GM18517 (cell line): Measurements from ENCODE around the gene USP43.

ENCODE experiments used
- ATAC-seq: cut with Tn5 transposase; IDR thresholded peaks from one replicate; pipeline ENCODE4 v1.9.1; 2021; ENCODE audit warnings: mild to moderate bottlenecking, moderate library complexity; ENCODE audit not compliant: unreplicated experiment

USP43 gene

DNA sequence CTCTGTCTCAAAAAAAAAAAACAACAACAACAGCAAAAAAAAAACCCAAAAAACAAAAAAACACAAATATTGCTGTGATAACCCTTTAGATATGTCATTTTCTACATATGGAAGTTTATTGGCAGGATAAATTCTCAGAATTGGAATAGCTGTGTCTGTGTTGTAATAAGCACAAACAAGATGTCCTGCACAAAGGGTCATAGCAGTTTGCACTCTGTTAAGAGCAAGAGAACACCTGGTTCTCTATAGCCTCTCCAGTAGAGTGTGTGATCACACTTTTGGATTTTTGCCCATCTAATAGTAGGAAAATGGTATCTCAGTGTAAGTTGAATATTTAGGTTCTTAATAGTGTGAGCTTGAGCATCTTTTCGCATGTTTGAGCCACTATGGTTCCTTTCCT, 60.4 kb downstream of the USP43 start:
- no peak for ATAC-seq

DNA sequence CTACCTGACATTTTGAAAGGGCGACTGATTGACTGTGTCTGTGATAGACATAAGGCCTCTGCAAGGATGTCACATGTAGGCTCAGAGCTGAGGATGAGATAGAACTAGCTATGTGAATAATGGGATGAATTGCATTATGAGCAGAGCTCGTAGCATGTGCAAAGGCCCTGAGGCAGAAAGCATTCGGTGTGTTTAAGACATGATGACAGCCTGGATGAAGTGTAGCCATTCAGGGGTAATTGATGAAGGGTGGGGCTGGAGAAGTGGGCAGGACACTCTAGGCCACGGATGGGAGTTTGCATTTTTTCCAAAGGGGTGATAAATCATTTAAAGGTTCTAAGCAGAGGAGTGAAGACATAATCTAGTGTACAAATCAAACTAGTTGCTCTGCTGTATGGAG, 62.6 kb downstream of the USP43 start:
- no peak for ATAC-seq

DNA sequence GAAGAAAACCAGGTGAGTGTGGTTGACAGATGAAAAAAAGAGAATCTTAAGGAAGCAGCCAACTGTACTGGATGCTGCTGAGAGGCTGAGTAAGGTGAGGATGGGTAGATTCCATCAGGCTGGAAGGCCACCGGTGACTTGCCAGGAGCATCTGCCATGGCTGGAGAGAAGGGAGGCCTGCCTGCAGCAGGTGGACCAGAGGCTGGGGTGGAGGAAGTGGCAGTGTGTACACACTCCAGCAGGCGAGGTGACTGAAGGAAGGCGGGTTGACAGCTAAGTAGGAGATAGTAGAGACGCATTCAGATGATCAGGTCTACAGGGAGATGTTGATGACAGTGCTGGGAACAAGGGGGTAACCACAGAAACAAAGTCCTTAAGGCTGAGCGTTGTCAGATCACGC, 69.5 kb downstream of the USP43 start:
- ATAC-seq, result no peak

DNA sequence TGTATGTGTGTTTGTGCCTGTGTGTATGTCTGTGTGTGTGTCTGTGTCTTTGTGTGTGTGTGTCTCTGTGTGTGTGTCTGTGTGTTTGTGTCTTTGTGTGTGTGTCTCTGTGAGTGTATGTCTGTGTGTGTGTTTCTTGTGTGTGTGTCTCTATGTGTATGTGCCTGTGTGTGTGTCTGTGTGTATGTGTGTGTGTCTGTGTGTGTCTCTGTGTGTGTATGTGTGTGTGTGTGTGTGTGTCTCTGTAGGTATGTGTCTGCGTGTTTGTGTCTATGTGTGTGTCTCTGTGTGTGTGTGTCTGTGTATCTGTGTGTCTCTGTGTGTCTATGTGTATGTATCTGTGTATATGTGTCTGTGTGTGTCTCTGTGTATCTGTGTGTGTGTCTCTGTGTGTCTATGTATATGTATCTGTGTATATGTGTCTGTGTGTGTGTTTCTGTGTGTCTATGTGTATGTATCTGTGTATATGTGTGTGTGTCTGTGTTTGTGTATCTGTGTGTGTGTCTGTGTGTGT, 70.2 kb downstream of the USP43 start:
- ATAC-seq, result no peak

DNA sequence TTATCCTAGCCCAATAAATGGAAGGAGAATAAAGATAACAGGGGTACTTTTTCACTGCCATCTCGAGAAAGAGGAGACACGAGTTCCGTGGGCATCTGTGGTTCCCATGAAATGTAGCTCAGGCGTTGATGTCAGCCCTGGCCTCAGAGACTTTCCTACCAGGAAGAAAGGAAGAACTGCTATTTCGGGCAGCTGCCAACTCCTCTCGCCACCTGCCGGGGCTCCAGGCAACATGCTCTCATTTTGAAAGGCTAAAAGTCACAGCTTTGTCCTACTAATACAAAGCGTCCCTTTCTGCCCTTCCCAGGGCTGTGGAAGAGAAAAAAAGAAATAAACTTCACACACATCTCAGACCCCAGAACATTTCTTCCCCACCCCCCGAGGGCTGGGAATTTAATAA, 80.3 kb downstream of the USP43 start:
- ATAC-seq, result no peak

DNA sequence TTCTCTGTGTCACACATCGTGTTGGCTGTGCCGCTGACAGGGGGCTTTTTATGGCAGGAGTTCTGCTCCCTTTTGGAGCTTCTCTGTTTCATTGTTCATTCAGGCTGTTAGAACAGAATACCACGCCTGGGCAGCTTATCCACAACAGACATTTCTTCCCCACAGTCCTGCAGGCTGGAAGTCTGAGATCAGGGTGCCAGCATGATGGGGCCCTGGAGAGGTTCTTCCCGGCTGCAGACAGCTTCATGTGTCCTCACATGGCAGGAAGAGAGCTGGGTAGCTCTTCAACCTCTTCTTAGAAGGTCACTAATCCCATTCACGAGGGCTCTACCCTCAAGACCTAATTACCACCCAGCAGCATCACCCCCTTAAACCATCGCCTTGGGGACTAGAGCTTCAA, 81.0 kb downstream of the USP43 start:
- ATAC-seq, result no peak

DNA sequence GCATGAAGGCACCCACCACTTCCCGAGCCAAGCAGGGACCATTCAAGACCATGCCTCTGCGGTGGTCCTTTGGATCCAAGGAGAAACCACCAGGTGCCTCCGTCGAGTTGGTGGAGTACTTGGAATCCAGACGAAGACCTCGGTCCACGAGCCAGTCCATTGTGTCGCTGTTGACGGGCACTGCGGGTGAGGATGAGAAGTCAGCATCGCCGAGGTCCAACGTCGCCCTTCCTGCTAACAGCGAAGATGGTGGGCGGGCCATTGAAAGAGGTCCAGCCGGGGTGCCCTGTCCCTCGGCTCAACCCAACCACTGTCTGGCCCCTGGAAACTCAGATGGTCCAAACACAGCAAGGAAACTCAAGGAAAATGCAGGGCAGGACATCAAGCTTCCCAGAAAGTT, 82.7 kb downstream of the USP43 start:
- ATAC-seq, result no peak

DNA sequence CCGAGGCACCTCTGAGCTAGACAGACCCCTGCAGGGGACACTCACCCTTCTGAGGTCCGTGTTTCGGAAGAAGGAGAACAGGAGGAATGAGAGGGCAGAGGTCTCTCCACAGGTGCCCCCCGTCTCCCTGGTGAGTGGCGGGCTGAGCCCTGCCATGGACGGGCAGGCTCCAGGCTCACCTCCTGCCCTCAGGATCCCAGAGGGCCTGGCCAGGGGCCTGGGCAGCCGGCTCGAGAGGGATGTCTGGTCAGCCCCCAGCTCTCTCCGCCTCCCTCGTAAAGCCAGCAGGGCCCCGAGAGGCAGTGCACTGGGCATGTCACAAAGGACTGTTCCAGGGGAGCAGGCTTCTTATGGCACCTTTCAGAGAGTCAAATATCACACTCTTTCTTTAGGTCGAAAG, 83.2 kb downstream of the USP43 start:
- ATAC-seq, result no peak

DNA sequence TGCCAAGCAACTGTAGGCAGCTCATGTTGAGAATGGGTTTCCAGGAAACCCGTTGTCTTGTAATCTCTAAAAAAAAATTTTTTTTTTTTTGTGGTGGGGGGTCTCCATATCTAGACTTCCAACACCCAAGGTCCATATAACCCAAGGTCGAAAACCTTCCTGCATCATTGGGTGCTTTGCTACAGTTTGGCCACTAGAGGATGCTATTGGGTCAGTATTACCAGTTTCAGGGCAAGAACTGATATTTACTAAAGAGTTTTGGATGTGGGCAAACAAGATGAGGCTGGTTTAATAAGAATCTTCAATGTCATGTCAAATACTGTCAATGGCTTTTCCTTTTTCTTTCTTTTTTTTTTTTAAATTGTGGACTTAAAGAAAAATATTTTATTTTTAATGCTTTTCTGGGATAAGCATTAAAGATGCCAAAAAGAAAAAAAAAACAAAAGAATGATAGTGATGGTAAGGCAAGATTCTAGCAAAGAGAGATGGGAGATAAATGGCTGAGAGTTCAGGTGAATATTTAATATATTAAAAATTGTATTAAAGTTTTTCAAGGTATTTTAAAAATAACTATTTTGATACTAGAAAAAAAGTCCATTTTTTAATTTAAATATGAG, 83.8 kb downstream of the USP43 start:
- no peak for ATAC-seq

DNA sequence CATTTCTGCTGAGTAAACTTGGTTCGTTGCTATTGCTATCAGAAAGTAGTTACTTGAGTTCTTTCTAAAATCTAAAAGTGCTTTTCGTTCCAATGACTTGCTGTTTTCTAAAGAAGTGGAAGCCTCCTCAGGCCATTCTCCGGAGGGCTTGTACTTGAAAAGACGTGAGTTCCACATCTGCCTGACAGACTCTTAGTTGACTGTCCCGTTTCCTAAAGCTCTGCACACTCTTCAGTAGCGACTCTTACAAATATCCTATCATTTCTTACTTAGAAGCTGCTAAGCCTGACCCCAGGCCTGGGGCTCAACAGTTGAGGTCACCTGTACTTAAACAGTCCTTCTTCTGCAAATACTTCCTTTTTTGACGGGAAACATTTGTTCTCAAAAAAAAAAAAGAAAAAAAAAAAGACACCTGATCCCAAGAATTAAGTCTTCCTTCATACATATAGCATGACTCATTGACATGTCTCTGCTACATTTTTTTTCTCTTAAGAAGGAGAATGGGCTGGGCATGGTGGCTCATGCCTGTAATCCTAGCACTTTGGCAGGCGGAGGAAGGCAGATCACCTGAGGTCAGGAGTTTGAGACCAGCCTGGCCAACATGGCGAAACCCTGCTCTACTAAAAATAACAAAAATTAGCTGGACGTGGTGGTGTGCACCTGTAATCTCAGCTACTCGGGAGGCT, 84.6 kb downstream of the USP43 start:
- no peak for ATAC-seq

DNA sequence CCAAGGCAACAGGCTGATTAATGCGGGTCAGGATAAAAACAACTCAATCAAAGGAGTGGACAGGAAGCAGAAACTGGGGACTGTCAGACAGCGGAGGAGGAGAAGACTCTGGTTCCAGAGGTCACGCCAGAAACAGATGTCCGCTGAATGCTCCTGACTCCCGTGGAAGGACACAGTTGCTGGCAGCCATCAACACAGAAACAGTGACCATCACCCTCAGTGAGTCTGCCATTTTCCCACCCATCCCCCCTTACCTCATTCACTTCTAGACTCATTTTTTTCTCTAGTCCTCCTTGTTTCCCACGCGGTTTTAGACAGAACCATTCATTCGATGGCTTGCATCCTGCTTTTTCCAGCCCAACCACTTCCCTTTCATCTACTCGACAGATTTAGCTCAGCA, 105.2 kb downstream of the USP43 start:
- ATAC-seq, result no peak

DNA sequence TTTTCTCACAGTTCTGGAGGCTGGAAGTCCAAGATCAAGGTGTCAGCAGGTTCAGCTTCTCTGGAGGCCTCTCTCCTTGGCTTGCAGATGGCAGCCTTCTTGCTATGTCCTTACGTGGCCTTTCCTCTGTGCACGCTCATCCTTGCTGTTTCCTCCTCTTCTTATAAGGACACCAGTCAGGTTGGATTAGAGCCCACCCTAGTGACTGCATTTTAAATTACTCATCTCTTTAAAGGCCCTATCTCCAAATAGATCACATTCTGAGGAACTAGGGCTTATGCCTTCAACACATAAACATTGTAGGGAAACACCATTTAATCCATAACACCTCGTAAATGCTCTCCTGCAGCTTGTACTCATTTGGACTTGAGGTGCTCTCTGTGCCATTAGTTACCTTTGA, 109.8 kb downstream of the USP43 start:
- ATAC-seq, result no peak

DNA sequence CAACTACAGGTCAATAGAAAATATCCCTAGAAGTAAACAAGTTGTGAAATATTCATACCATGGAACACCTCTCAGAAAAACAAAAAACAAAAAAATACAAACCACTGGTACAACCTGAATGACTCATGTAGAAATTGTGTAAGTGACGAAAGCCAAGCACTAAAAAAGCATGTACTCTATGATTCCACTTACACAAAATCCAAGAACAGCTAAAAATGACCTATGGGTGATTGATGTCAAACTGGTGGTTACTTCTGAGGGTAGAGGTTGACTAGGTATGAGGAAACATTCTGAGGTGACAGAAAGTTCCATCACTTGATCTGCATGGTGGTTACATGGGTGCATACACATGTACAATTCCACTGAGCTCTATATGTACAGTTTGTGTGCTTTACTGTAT, 114.9 kb downstream of the USP43 start:
- ATAC-seq, result no peak

DNA sequence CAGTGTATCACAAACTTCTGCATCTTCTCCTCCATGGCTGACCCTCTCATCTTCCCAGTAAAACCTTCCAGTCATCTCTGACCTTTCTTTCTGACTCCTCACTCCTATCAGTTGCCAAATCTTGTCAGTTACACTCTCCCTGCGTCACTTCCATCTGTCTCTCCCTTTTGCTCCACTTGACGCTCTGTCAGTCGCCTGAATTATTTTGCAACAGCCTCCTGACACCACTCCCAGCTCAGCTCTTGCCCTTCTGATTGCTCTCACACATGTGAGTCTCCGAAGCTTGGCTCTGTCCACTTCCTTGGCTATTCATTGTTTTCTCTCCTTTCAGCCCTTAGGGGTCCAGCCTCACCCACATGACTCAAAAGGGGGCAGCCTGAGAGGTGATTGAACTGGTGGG, 118.3 kb downstream of the USP43 start:
- no peak for ATAC-seq

DNA sequence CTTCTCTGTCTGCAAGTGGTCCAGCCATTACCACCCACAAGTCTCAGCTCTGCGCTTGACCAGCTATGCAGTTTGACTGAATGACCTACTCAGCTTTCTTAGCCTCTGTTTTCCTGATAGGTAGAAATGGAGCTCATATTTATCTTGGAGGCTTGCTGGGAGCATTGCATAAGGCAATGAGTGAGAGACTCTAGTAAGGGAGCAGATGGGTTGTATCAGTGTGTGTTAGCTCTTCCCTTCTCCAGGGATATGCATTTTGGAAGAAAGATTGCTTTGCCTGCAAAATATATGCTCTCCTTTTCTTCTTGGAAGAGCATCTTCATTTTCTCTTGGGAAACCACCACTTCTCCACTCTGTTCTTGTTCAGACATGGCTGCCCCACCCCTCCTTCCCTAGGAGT, 120.0 kb downstream of the USP43 start:
- no peak for ATAC-seq

DNA sequence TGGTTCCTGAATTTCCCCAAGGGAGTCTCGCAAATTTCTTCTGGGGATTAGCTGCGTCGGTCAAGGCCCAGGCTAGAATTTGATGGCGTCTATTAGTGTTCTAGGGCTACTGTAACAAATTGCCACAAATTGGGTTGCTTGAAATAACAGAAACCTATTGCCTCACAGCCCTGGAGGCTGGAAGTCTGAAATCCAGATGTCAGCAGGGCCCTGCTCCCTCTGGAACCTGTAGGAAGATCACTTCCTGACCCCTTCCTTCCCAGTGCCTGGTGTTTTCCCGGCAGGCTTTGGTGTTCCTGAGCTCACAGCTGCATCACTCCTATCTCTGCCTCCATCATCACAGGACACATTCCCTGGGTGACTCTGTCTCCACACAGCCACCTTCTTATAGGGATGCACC, 121.7 kb downstream of the USP43 start:
- no peak for ATAC-seq

DNA sequence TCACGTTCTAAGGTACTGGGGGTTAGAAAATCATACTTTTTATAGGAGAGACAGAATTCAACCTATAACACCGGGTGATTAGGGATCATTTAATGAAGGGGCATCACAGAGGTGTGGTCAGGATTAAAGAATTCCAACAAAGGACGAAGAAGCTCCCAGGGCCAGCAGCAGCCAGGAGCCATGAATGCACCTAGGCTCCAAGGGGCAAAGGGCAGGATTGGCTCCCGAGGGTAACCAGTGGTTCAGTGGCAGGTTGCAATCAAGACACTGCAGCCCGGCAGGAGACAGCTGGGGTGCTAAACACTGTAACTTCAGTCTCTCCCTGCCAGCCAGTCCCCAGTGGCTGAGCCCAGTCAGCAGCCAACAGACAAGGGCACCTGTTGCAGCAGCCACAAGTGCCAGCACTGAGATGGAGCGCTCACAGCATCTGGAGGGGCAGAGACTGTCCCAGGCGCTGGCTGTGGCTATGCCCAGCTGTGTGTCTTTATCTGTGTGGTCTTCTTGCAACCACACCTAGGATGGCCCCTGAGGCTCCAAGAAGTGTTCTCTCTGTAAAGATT, 122.2 kb downstream of the USP43 start:
- ATAC-seq, result no peak

DNA sequence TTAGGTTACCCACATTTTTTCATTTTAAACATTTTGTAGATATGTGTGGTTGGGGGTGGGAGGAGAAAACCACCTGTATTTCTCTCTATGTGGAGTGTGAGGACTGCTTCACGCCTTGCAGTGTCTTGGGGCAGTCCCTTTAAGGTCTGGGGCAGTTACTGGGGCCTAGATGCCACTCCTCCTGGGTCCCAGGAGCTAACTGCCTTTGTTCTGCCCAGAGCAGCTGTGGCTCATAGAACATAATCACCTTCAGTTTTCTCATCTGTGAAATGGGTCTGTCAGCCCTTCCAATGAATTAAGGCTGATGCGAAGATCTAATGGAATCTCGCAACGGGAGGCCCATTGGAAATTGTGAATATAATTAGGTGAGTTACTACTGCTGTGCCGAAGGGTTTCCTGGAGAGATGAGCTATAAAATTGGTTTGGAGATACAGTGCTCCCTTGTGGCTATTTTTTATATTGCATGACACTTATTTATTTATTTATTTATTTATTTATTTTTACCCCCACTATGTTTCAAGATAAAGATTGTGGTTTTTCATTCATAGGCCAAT, 123.1 kb downstream of the USP43 start:
- no peak for ATAC-seq

DNA sequence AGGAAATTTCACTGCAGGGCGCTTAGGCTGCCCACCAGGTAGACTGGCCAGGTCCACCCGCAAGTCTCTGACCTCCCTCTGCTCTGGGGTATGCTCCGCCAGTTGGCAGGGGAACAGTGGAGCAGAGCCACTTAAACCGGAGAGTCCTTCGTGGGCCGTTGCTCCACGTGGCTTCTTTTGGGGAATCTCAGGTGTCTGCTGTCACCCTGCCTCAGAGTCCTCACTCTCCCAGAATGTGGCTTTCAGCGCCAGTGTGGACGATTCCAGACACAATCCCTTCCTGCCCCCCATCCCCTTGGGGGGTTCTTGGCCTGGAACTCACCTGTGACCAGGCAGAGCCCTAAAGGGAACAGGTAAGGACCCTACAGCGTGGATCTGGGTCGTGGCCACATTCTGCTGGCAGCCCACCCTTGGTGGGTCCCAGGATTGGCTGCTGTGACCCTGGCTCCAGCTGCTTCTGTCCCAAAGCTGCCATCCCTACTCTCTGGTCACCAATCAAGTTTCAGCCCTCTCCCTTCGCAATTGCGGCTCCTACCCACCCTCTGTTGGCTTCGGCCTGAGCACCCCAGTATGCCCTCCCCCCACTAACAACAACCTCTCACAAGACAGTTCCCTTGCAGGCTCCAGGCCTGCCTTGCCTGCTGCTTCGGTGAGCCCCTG, 123.8 kb downstream of the USP43 start:
- ATAC-seq, result no peak

DNA sequence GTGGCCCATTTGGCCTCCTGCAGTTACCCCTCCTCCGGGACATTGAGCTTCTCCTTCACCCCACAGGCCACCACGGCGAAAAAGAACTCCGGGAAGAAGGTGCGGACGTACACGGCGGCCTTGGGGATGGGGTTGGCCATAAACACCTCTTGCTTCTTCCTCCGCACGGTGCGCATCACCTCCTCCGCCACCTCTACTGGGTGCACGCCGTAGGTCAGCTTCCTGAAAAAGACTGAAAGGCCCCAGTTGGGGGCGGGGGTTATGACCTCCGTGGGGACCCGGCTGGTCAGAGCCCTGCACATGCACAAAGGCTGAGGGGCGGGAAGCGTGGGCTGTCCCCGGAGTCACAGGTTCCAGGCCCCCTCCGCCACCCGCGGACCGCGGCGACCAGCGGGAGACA, 126.1 kb downstream of the USP43 start:
- ATAC-seq, result no peak

DNA sequence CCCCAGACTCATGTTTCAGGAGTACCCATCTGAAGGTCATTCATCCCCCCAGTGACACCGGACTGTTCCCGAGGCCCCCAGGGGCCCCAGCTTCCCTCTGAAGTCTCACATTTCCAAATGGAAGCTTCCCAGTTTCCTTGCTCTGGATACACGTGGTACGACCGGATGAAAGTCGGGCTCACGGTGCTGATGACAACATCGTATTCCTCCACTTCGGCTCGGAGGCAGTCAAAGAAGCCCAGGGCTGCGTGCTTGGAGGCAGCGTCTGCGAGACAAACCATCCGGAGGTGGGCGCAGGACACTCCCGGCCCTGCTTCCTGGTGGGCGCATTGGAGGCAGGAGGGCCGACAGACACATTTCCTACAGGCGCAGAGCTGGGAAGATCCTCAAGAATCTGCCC, 127.3 kb downstream of the USP43 start:
- no peak for ATAC-seq

DNA sequence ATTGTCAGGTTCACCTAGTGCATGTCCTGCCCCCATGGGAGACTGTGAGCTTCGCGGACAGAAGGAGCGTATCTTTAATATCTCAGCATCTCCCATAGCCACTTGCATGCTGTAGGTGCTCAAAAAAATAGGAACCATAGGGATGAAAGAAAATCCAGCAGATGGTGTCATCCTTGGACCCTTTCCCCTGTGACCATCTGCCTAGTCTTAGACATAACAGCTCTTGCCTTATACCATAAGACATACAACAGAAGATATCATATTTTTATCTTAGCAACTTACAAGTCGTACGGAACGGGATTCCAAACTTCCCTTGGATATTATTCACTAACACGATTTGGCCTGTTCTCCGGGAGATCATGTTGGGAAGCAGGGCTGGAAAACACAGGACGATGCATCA, 131.6 kb downstream of the USP43 start:
- no peak for ATAC-seq
